Neural cell (in vitro differentiated cells): ENCODE measurements around the gene SBK1.

Source experiments
- CTCF ChIP-seq: fragments of 450-650 bp; IDR thresholded peaks from 2 replicates; pipeline ENCODE4 v1.5.1; 2014; ENCODE audit warnings: antibody characterized with exemption, mild to moderate bottlenecking, moderate library complexity; ENCODE audit not compliant: poor library complexity, severe bottlenecking
- EZH2 ChIP-seq: fragments of 200-600, 300-800 bp; shearing (Covaris generic), sonication (generic); IDR thresholded peaks from 2 replicates; pipeline ENCODE4 v1.6.1; 2014; ENCODE audit warnings: antibody characterized with exemption, low read length, borderline replicate concordance, mild to moderate bottlenecking; ENCODE audit not compliant: insufficient read depth, poor library complexity, severe bottlenecking
- REST ChIP-seq: IDR thresholded peaks from 2 replicates; pipeline ENCODE4 v1.6.1; 2012; ENCODE audit warnings: borderline replicate concordance
- TAF1 ChIP-seq: IDR thresholded peaks from 2 replicates; pipeline ENCODE4 v1.6.1; 2012; ENCODE audit warnings: low read depth

- TF ChIP-seq CTCF: no peak
- TF ChIP-seq EZH2: no peak
- TF ChIP-seq TAF1: no peak
- TF ChIP-seq REST: no peak
Observed at GRCh38 chr16:28290859-28291254, 1.5 kb upstream of the SBK1 start.
